ENCODE data around the gene TEDC2.

The TEDC2 gene

GRCh38 chr16:2496223-2497115 is 36.6 kb downstream of the TEDC2 start:
- no peak for DNase-seq (ENCODE audit: low spot score)

GRCh38 chr16:2497116-2497630 is 37.3 kb downstream of the TEDC2 start:
- no peak for DNase-seq (ENCODE audit: low spot score)

- no peak for DNase-seq (ENCODE audit: low spot score)
These were observed 38.0 kb downstream of the TEDC2 start for GRCh38 chr16:2497695-2498484.

- DNase-seq (ENCODE audit: low spot score) = no peak
These were observed 38.8 kb downstream of the TEDC2 start for GRCh38 chr16:2498531-2499253.

GRCh38 chr16:2499454-2499853 is 39.5 kb downstream of the TEDC2 start:
- DNase-seq (ENCODE audit: low spot score) = no peak

GRCh38 chr16:2499890-2500429 is 40.1 kb downstream of the TEDC2 start:
- DNase-seq (ENCODE audit: low spot score) = no peak

DNA sequence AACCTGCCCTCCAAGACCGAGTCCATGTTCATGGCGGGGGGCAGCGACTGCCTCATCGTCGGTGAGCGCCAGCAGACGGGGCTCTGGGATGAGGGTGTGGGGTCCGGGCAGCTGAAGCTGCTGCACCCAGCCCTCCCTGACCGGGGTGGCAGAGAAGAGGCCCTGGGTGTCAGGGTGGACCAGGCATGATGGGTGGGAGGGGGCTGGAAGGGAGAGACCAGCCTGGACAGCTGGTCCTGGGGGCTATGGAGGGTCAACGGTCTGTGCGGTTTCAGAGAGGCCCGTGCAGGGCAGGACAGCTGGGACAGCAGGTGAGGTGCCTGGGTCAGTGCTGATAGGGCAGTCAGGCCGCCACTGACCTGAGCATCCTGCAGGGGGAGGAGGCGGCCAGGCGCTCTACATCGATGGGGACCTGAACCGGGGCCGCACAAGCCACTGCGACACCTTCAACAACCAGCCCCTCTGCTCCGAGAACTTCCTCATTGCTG is 40.6 kb downstream of the TEDC2 start:
- DNase-seq (ENCODE audit: low spot score) = no peak

DNA sequence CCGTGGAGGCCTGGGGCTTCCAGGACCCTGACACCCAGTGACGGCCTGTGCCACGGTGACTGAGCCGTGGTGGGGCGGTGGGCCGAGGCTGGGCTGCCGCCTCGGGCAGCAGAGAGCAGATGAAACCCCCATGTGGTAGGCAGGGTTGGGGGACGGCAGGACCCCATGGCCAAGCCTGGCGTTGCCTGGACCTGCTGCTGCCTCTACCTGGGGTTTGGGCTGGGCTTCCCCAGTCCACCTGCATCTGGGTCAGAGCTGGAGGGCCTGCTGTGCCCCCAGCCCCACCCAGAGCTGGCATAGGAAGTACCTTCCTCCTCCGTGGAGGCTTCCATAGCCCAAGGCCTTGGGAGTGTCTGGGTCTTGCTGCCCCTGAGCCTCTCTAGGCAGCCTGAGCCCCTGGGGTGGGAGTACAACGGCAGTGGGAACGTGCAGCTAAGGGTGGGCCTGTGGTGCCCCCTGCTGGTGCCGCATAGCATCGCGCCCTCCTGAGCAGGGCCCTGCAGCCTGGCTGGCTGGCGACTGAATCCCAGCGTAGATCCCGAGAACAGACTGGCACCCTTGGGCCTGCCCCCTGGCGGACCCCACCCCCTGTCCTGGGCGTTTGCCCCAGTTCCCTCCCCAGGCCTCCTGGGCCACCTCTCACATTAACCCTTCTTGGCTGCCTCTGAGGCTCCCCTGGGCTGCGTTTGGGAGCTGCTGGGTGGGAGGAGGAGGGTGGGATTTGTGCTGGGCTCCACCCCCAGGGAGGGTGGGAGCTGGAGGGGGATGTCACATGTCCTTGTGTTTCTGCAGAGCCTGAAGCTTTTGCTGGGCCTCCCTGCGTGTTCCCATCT is 41.2 kb downstream of the TEDC2 start:
- peak; percentile 79 for DNase-seq (ENCODE audit: low spot score)

DNA sequence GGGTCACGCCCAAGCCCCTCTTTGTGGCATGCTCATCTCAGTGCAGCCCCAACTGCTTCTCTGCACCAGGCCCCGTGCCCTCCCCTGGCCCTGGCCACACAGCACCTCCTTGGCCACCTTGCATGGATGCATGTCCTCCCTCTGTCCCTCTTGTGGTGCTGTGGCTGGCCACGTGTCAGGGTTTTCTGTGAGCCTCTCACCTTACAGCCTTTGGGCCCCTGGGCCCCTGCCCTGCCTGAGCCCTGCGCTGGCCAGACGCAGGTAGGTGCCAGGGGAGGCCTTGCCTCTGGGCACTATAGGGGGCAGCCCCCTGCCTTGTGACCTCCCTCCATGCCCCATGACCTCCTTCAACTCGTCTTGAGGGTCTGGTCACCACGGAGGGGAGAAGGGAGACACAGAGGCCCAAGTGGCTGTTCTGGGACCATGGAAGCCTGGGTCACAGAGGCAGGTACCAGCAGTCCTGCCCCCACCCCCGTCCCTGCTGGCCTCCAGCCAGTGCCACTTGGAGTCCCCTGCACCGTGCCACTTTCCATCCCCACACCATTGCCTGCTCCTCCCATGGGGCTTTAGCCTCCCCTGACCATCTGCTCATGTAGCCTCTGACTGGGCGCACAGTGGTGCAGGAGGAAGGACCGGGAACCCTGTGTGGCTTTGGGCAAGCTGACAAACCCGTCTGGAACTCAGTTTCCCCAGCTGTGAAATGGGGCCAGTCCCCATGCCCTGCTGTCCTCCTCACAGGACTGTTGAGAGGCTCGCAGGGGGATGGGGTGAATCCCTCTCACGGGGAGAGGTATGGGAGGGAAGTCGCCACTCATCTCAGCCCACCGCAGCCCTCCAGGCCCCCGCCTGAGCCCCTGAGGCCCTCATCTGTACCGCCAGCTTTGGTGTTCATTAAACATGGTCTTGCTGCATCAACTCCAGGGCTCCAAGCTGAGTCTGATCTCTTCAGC is 42.3 kb downstream of the TEDC2 start:
- DNase-seq (ENCODE audit: low spot score) = no peak

DNA sequence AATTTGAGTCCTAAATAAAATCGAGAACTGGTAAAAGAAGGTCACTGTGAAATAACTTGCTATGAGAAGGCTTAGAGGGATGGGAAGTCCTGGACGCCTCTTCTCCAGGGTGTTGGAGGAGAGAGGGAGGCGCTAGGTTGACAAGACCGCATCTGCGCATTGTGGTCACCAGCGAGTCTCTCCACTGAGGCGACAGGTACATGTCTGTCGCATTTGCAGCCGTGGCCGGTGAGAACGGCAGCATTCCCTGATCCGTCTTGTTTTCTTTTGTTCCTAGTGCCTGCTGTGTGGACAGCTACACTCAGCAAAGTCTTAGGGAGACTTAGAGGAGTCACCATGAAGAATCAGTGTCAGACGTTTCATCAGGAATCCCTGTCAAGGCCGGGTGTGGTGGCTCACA is 45.8 kb downstream of the TEDC2 start:
- no peak for DNase-seq (ENCODE audit: low spot score)

GRCh38 chr16:2507052-2507659 is 47.2 kb downstream of the TEDC2 start:
- DNase-seq (ENCODE audit: low spot score) = no peak

GRCh38 chr16:2507665-2508064 is 47.8 kb downstream of the TEDC2 start:
- DNase-seq (ENCODE audit: low spot score) = no peak

- DNase-seq (ENCODE audit: low spot score) = no peak
These were observed 49.0 kb downstream of the TEDC2 start for GRCh38 chr16:2508722-2509400.

DNA sequence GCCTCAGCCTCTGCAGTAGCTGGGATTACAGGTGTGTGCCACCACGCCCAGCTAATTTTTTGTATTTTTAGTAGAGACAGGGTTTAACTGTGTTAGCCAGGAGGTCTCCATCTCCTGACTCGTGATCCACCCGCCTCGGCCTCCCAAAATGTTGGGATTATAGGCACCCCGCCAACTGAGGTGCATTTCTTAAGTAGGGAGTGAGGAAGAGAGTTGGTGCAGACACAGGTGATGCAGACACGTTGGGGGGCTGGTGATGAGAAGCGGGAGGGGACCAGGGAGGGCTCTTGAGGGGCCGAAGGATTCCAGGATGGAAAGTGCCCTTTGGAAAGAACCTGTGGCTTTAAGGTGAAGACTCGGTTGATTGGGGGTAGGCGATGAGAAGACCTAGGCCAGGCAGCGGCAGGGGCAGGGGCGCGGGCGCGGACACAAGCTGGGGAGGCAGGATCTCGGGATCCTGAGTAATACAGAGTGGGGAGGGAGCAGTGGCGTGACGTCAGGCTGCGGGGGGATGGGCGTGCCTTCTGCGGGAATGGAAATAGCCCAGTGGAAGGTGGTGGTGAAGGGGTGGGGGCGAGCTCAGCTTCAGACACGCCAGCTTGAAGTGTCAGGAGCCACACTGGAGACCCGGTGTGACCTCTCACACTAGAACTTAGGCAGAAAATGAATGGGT is 51.4 kb downstream of the TEDC2 start:
- no peak for DNase-seq (ENCODE audit: low spot score)

- no peak for DNase-seq (ENCODE audit: low spot score)
These were observed 52.3 kb downstream of the TEDC2 start for GRCh38 chr16:2511996-2512734.

DNA sequence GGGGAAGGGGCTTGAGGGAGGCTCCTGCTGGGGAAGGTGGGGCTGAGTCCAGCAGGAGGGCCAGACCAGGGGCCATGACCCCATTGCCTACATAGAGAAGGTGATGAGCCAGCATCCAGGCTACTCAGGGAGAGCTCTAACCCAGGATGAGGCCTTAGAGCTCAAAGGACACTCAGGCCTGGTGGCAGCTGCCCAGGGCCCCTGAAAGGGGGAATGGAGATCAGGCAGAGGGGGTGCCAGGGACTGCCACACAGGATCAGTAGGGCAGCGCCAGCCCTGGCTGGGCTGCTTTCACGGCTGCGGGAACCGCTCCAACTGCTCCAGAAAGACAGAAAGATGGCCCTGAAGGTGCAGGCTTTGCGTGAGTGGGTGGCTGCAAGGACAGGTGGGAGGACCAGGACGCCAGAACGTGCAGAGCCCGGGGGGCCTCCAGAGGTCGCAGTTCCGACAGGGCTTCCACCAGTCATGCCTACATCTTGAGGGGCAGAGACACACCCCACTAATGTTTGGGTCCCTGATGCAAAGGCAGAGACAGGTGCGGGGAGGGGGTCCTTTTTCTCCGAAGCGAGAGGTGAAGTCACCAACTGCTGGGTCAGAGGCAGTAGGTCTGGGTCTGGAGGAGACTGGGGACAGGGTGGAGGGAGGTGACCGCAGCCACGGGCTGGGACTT is 53.0 kb downstream of the TEDC2 start:
- peak; percentile 43 for DNase-seq (ENCODE audit: low spot score)

All from hematopoietic multipotent progenitor cell treated with erythropoietin and hydrocortisone succinate and interleukin-3 and kit ligand, for 17 days (in vitro differentiated cells).